Measurements from ENCODE around the gene NOL4L. TPM values are rescaled to one million over a fixed set of nuclear protein-coding genes. Genes with fewer than 3 reads are reported as not detected.

The NOL4L gene
- polyA plus RNA-seq, 2 of the 4 experiments (the other 2 are of a cell fraction), result 9.5 to 11.8 TPM

- ATAC-seq (no peak), DNase-seq (ENCODE audit: low read depth in 1 of 2, low spot score in 1 of 2) (no peak), FAIRE-seq (no peak)
- ChIA-PET POLR2A (no interaction called here), CTCF (interaction anchor here (1.3 kb wide), 1 partner anchor 11 kb away, joined by 3 read pairs; no protein-coding TSS in a partner anchor)
- H3K4me1 ChIP-seq, result peaks cover 54% of the 10 kb centered on the region
- peak overlapping the region; percentile 78 to 84 for H3K27ac ChIP-seq
- WGBS (ENCODE audit: missing lambda C conversion rate), result 88% methylated on average over 20 of the region's 20 CpGs
- no peak overlapping the region for H3K4me3 ChIP-seq
- no peaks in the 10 kb centered on the region for H3K9me3 ChIP-seq
- TF ChIP-seq CBX8 (IDR thresholded peaks at IDR 0.05), result no peak
- no peak for TF ChIP-seq ESRRA (IDR thresholded peaks at IDR 0.05; ENCODE audit: borderline replicate concordance, low read length)
- TF ChIP-seq HOXA7 (CRISPR knock-in tag; IDR thresholded peaks at IDR 0.05), result no peak
- TF ChIP-seq ZFP36 (IDR thresholded peaks at IDR 0.05; ENCODE audit: borderline replicate concordance, partially characterized antibody), result no peak
- H3K4me2 ChIP-seq, result peak overlapping the region; percentile 53
These were observed 120.6 kb downstream of the NOL4L start for GRCh38 chr20:32464401-32465091.

GRCh38 chr20:32463642-32464400, 121.3 kb downstream of the NOL4L start:
- Histone ChIP-seq H3K4me1 (peaks cover 54% of the 10 kb centered on the region), H3K27ac (peak overlapping the region; percentile 78 to 84), H3K9me3 (no peaks in the 10 kb centered on the region), H3K4me3 (no peak overlapping the region), H3K4me2 (peak overlapping the region; percentile 42)
- FAIRE-seq (no peak), ATAC-seq (no peak), DNase-seq (ENCODE audit: low read depth in 1 of 2, low spot score in 1 of 2) (no peak)
- POLR2A ChIA-PET, result no interaction called here
- 72% methylated on average over 20 of the region's 28 CpGs for WGBS (ENCODE audit: missing lambda C conversion rate)
- TF ChIP-seq HMGXB4 (CRISPR knock-in tag; IDR thresholded peaks at IDR 0.05; ENCODE audit: borderline replicate concordance) (no peak), MAX (IDR thresholded peaks at IDR 0.05) (0 out of 2 replicates have a peak, but pooled peaks have one; percentile 27)
- CTCF ChIA-PET, result no interaction called here

- CTCF ChIA-PET, result no interaction called here
- TF ChIP-seq E2F6 (IDR thresholded peaks at IDR 0.05; ENCODE audit: borderline replicate concordance, low read depth), result no peak
- TF ChIP-seq EP300 (IDR thresholded peaks at IDR 0.05), result no peak
- no peak for TF ChIP-seq TP53 (CRISPR knock-in tag; IDR thresholded peaks at IDR 0.05)
- no peak for TF ChIP-seq HEYL (CRISPR knock-in tag; IDR thresholded peaks at IDR 0.05)
- TF ChIP-seq BCL3 (IDR thresholded peaks at IDR 0.05), result no peak
- peak overlapping the region; percentile 78 to 84; a peak in 5 of 6 replicates for H3K27ac ChIP-seq
- H3K9me3 ChIP-seq, result no peaks in the 10 kb centered on the region
- peak overlapping the region; percentile 42; the same call in 2 of the 3 replicates for H3K4me2 ChIP-seq
- POLR2A ChIA-PET, result no interaction called here
- FAIRE-seq (no peak), DNase-seq (ENCODE audit: low read depth in 1 of 2, low spot score in 1 of 2) (no peak), ATAC-seq (no peak)
- WGBS (ENCODE audit: missing lambda C conversion rate), result 89% methylated on average over 13 of the region's 15 CpGs
- no peak overlapping the region for H3K4me3 ChIP-seq
- peaks cover 56% of the 10 kb centered on the region for H3K4me1 ChIP-seq
These were observed 122.1 kb downstream of the NOL4L start for GRCh38 chr20:32462900-32463641.
